Glutamatergic neuron (in vitro differentiated cells): ENCODE data around the gene GMDS. TPM values are rescaled to one million over a fixed set of nuclear protein-coding genes. Genes with fewer than 3 reads are reported as not detected.

Source experiments
- DNase-seq: peaks from one replicate; pipeline ENCODE4 v3.0.0; 2022
- H3K27ac Mint-ChIP-seq: one replicate; pipeline ENCODE4 v1.8.0; 2020; ENCODE audit warnings: mild to moderate bottlenecking, mixed read lengths, inconsistent platforms; ENCODE audit not compliant: unreplicated experiment
- H3K27me3 Mint-ChIP-seq: one replicate; pipeline ENCODE4 v1.8.0; 2020; ENCODE audit warnings: mild to moderate bottlenecking, moderate library complexity, mixed read lengths, inconsistent platforms; ENCODE audit not compliant: unreplicated experiment
- H3K36me3 Mint-ChIP-seq: one replicate; pipeline ENCODE4 v1.8.0; 2020; ENCODE audit warnings: mild to moderate bottlenecking, mixed read lengths, inconsistent platforms; ENCODE audit not compliant: unreplicated experiment
- H3K4me1 Mint-ChIP-seq: one replicate; pipeline ENCODE4 v1.8.0; 2020; ENCODE audit warnings: mild to moderate bottlenecking, low read depth, mixed read lengths, inconsistent platforms; ENCODE audit not compliant: unreplicated experiment
- H3K4me3 Mint-ChIP-seq: one replicate; pipeline ENCODE4 v1.8.0; 2020; ENCODE audit warnings: mild to moderate bottlenecking, mixed read lengths, inconsistent platforms; ENCODE audit not compliant: unreplicated experiment
- H3K9me3 Mint-ChIP-seq: one replicate; pipeline ENCODE4 v1.8.0; 2020; ENCODE audit warnings: mild to moderate bottlenecking, moderate library complexity, mixed read lengths, inconsistent platforms; ENCODE audit not compliant: unreplicated experiment
- total RNA-seq: library from RNA; stranded (reverse); fragmentation: NEBNext Ultra II Directional; extraction: Animal tissue kit (Norgen Biotek cat#: 25700); gene quantifications from one replicate; pipeline ENCODE4 v1.2.1, GENCODE V29; 2021; ENCODE audit not compliant: unreplicated experiment
- TF ChIP-seq, protein P1 (sequence below): fragments of 200-600 bp; sonication (generic); IDR thresholded peaks from one replicate; pipeline ENCODE4 v1.5.0; 2021; ENCODE audit not compliant: partially characterized antibody, unreplicated experiment

Gene GMDS
- total RNA-seq, 1 donor from 2014 or later: 8.9 TPM

GRCh38 chr6:1594445-1595200, 650.8 kb downstream of the GMDS start:
- Mint-ChIP-seq H3K4me1 (peaks cover 9% of the 10 kb centered on the region), H3K27ac (no peak overlapping the region), H3K4me3 (no peak overlapping the region), H3K27me3 (peaks cover 8% of the 10 kb centered on the region), H3K9me3 (peaks cover 1% of the 10 kb centered on the region), H3K36me3 (no peaks in the 10 kb centered on the region)
- no peak for DNase-seq
- TF ChIP-seq, protein P1, sequence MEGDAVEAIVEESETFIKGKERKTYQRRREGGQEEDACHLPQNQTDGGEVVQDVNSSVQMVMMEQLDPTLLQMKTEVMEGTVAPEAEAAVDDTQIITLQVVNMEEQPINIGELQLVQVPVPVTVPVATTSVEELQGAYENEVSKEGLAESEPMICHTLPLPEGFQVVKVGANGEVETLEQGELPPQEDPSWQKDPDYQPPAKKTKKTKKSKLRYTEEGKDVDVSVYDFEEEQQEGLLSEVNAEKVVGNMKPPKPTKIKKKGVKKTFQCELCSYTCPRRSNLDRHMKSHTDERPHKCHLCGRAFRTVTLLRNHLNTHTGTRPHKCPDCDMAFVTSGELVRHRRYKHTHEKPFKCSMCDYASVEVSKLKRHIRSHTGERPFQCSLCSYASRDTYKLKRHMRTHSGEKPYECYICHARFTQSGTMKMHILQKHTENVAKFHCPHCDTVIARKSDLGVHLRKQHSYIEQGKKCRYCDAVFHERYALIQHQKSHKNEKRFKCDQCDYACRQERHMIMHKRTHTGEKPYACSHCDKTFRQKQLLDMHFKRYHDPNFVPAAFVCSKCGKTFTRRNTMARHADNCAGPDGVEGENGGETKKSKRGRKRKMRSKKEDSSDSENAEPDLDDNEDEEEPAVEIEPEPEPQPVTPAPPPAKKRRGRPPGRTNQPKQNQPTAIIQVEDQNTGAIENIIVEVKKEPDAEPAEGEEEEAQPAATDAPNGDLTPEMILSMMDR: no peak

- TF ChIP-seq, protein P1: no peak
- peaks cover 1% of the 10 kb centered on the region for H3K9me3 Mint-ChIP-seq
- H3K4me3 Mint-ChIP-seq: no peak overlapping the region
- no peaks in the 10 kb centered on the region for H3K36me3 Mint-ChIP-seq
- H3K27ac Mint-ChIP-seq: no peak overlapping the region
- no peak for DNase-seq
- H3K4me1 Mint-ChIP-seq: peaks cover 5% of the 10 kb centered on the region
- H3K27me3 Mint-ChIP-seq: peaks cover 6% of the 10 kb centered on the region
Measured at GRCh38 chr6:1593958-1594314, 651.5 kb downstream of the GMDS start.

- H3K4me1 Mint-ChIP-seq: peaks cover 5% of the 10 kb centered on the region
- no peaks in the 10 kb centered on the region for H3K36me3 Mint-ChIP-seq
- TF ChIP-seq, protein P1: no peak
- DNase-seq: no peak
- peaks cover 1% of the 10 kb centered on the region for H3K9me3 Mint-ChIP-seq
- no peak overlapping the region for H3K4me3 Mint-ChIP-seq
- no peak overlapping the region for H3K27ac Mint-ChIP-seq
- H3K27me3 Mint-ChIP-seq: peaks cover 6% of the 10 kb centered on the region
Measured at GRCh38 chr6:1593286-1593957, 652.0 kb downstream of the GMDS start.

DNA sequence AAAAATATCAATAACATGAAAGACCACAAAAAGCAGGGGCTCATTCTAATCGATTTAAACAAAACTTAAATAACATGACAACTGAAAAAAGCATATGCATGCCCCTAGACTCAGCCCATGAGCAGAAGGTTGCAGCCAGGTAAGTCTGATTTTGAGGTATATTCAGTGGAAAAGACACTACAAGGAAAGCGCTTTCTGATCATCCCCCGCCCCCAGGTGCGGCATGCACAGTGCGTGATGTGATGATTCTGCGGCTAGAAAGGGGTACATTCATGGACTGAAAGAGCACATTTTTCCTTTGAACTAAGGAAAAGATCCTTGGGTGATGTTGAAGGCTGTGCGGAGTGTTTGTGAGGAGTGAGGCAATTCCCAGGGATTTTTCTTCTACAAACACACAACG, 652.6 kb downstream of the GMDS start:
- Mint-ChIP-seq H3K4me3 (no peak overlapping the region), H3K36me3 (no peaks in the 10 kb centered on the region), H3K27me3 (peaks cover 6% of the 10 kb centered on the region), H3K4me1 (peaks cover 5% of the 10 kb centered on the region), H3K9me3 (peaks cover 1% of the 10 kb centered on the region), H3K27ac (no peak overlapping the region)
- TF ChIP-seq, protein P1: no peak
- no peak for DNase-seq

DNA sequence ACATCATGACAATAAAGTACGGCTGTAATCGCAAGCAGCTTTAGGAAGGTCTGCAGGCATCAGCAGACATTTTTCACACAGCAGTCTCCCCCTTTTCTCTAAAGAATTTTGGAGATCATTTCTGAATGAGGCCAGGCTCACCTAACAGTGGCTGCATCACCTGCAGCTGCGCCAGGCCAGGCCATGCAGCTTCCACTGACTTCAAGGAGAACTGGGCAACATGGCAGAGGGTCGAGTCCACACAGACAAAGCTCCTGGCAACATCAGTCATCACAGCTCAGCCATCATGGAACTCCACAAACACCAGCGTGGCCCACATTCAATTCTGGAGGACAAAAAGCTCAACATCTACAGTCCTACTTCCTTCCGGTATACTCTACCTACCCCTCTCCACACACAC, 653.5 kb downstream of the GMDS start:
- no peak for DNase-seq
- H3K4me3 Mint-ChIP-seq: no peak overlapping the region
- H3K27ac Mint-ChIP-seq: no peak overlapping the region
- H3K4me1 Mint-ChIP-seq: peaks cover 2% of the 10 kb centered on the region
- H3K9me3 Mint-ChIP-seq: peaks cover 1% of the 10 kb centered on the region
- no peaks in the 10 kb centered on the region for H3K36me3 Mint-ChIP-seq
- TF ChIP-seq, protein P1: no peak
- peaks cover 5% of the 10 kb centered on the region for H3K27me3 Mint-ChIP-seq
